ENCODE data around the gene FN3KRP.

DNA sequence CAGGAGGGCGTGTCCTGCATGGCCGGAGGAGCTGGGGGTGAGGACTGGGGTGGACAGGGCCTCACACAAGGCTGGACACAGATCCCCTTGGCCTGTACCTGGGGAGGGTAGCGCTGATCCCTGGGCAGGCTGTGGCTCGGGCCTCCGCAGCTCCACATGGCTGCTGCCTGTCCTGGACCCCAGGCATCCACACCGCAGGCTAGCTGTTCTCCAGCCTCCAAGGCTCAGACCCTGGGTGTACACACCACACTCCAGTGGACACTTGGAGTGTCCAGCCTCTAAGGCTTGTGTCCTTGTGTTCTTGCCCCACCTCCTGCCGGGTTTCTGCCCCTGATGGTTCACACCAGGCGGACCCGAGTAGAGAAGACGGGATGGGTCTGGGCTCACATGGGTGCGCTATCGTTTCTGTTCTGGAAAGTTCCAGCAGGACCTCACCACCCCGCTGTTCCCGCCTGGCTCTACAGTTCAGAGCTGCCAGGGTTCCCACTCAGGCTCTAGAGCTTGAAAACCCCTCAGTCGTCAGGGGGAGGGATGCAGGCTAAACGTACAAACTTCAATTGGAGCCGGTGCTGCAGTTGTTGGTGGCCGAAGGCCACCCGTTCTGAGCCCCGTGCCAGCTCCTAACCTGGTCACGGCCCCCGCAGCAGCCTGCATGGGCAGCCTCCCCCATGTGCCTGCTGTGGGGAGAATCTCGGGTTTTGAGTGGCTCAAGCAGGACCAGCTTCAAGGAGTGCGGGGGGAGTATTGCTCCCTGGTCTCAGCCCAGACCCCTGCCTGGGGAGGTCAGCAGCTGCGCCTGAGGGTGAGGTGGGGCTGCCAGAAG, 6.6 kb upstream of the FN3KRP start:
- TF ChIP-seq, protein P1, sequence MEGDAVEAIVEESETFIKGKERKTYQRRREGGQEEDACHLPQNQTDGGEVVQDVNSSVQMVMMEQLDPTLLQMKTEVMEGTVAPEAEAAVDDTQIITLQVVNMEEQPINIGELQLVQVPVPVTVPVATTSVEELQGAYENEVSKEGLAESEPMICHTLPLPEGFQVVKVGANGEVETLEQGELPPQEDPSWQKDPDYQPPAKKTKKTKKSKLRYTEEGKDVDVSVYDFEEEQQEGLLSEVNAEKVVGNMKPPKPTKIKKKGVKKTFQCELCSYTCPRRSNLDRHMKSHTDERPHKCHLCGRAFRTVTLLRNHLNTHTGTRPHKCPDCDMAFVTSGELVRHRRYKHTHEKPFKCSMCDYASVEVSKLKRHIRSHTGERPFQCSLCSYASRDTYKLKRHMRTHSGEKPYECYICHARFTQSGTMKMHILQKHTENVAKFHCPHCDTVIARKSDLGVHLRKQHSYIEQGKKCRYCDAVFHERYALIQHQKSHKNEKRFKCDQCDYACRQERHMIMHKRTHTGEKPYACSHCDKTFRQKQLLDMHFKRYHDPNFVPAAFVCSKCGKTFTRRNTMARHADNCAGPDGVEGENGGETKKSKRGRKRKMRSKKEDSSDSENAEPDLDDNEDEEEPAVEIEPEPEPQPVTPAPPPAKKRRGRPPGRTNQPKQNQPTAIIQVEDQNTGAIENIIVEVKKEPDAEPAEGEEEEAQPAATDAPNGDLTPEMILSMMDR (IDR thresholded peaks at IDR 0.05): no peak
- no peak for TF ChIP-seq POLR2A (IDR thresholded peaks at IDR 0.05)

Data from thyroid gland (tissue), 4 donors.